GM12878 (cell line): Measurements from ENCODE around the gene VASP. TPM values are rescaled to one million over a fixed set of nuclear protein-coding genes. Genes with fewer than 3 reads are reported as not detected.
A peak's percentile ranks its signal among the peaks of the same experiment; 100 is the strongest.

Experiments used
- BHLHE40 ChIP-seq, 2 experiments: fragments of 450-650 bp in 1 of 2; IDR thresholded peaks; 2 replicates each; pipeline ENCODE4 v1.6.1; 2011 to 2017; ENCODE audit warnings: low read depth in 2 of 2, borderline replicate concordance in 1 of 2, improper control_type of control experiment in 1 of 2, low read length in 1 of 2, mild to moderate bottlenecking in 1 of 2
- E4F1 ChIP-seq: fragments of 450-650 bp; IDR thresholded peaks from 2 replicates; pipeline ENCODE4 v1.6.1; 2018; ENCODE audit warnings: borderline replicate concordance, mild to moderate bottlenecking; ENCODE audit not compliant: partially characterized antibody
- HCFC1 ChIP-seq: fragments of 150-350 bp; IDR thresholded peaks from 2 replicates; pipeline ENCODE4 v1.6.1; 2014; ENCODE audit warnings: low read length
- HSF1 ChIP-seq: fragments of 150-350 bp; IDR thresholded peaks from 2 replicates; pipeline ENCODE4 v1.6.1; 2014; ENCODE audit warnings: mild to moderate bottlenecking, low read depth, low read length
- JUNB ChIP-seq: IDR thresholded peaks from 2 replicates; pipeline ENCODE4 v1.6.1; 2016; ENCODE audit warnings: antibody characterized with exemption, mild to moderate bottlenecking
- MAX ChIP-seq: IDR thresholded peaks from 2 replicates; pipeline ENCODE4 v1.6.1; 2012; ENCODE audit warnings: low read depth, low read length, improper control_type of control experiment
- MLLT1 ChIP-seq: fragments of 450-650 bp; IDR thresholded peaks from 2 replicates; pipeline ENCODE4 v1.6.1; 2016; ENCODE audit warnings: mild to moderate bottlenecking
- MTA2 ChIP-seq: fragments of 450-650 bp; IDR thresholded peaks from 2 replicates; pipeline ENCODE4 v1.6.1; 2016; ENCODE audit warnings: low read depth, mild to moderate bottlenecking, moderate library complexity
- NR2C1 ChIP-seq: fragments of 450-650 bp; IDR thresholded peaks from 2 replicates; pipeline ENCODE4 v1.6.1; 2017; ENCODE audit warnings: antibody characterized with exemption, mild to moderate bottlenecking, moderate library complexity
- POLR2A ChIP-seq: IDR thresholded peaks from 2 replicates; pipeline ENCODE4 v1.6.1; 2011; ENCODE audit warnings: low read depth, mild to moderate bottlenecking, low read length
- POLR2AphosphoS2 ChIP-seq: IDR thresholded peaks from 2 replicates; pipeline ENCODE4 v1.6.1; 2011; ENCODE audit warnings: low read depth, mild to moderate bottlenecking, low read length, improper control_type of control experiment, moderate library complexity
- PRDM15 ChIP-seq: fragments of 450-650 bp; formaldehyde crosslinking; IDR thresholded peaks from 2 replicates; pipeline ENCODE4 v1.4.0; 2020; ENCODE audit warnings: mild to moderate bottlenecking, moderate library complexity
- RFX5 ChIP-seq: IDR thresholded peaks from 2 replicates; pipeline ENCODE4 v1.6.1; 2011; ENCODE audit warnings: low read depth, low read length, improper control_type of control experiment
- SMAD1 ChIP-seq: fragments of 450-650 bp; IDR thresholded peaks from 2 replicates; pipeline ENCODE4 v1.6.1; 2018; ENCODE audit warnings: mild to moderate bottlenecking, low read depth; ENCODE audit not compliant: partially characterized antibody
- SREBF2 ChIP-seq: IDR thresholded peaks from 2 replicates; pipeline ENCODE4 v1.6.1; 2012; ENCODE audit warnings: mild to moderate bottlenecking, low read length
- ZBTB33 ChIP-seq: fragments of 450-650 bp; IDR thresholded peaks from 2 replicates; pipeline ENCODE4 v1.6.1; 2017; ENCODE audit warnings: mild to moderate bottlenecking
- ZNF207 ChIP-seq: fragments of 450-650 bp; IDR thresholded peaks from 2 replicates; pipeline ENCODE4 v1.6.1; 2014; ENCODE audit warnings: antibody characterized with exemption, mild to moderate bottlenecking, borderline replicate concordance
- polyA plus RNA-seq, 11 experiments: library from polyadenylated mRNA; depleted of rRNA in 4 of 11; unstranded in 6 of 11; stranded (reverse) in 5 of 11; fragments of >200 nt; fragmentation: Nextera tagmentation in 4 of 11; fragmentation: Illumina TruSeq in 1 of 11; extraction: Ambion mirVana in 4 of 11; extraction: Trizol in 1 of 11; gene quantifications; 1 replicate in 1 of 11; 2 replicates in 10 of 11; pipeline versions ENCODE4 v1.2.1 to v1.2.3, GENCODE V29; 2011 to 2016; ENCODE audit warnings: inconsistent platforms in 2 of 11, missing spikeins in 2 of 11, low read depth in 1 of 11
- total RNA-seq, 4 experiments: library from RNA; depleted of rRNA in 3 of 4; stranded (reverse); fragments of >200 nt in 3 of 4; fragmentation: Illumina TruSeq in 1 of 4; extraction: Trizol in 1 of 4; gene quantifications; 2 replicates each; pipeline versions ENCODE4 v1.2.1 to v1.2.3, GENCODE V29; 2013 to 2021

VASP gene
- total and polyA plus RNA-seq, 10 of the 15 experiments (the other 5 are each of a cell fraction or from before 2014, with no cell fraction given), result 19.5 to 298 (median 84.8) TPM

GRCh38 chr19:45469132-45469944 is 37.9 kb upstream of the VASP start (continued):
- peak; percentile 90 for TF ChIP-seq RFX5
- TF ChIP-seq ZBTB33, result 0 out of 2 replicates have a peak, but pooled peaks have one; percentile 56
- TF ChIP-seq NR2C1, result no peak
- peak; percentile 54; the same call in 1 of the 2 replicates for TF ChIP-seq ZNF207
- TF ChIP-seq SMAD1, result peak; percentile 72
- TF ChIP-seq POLR2AphosphoS2, result peak; percentile 31; the same call in 1 of the 2 replicates
- TF ChIP-seq BHLHE40 (IDR thresholded peaks at IDR 0.05; ENCODE audit: borderline replicate concordance in 1 of 2, low read depth in 2 of 2, low read length in 1 of 2), result peak; percentile 74 to 97
- TF ChIP-seq MAX, result peak; percentile 71; the same call in 1 of the 2 replicates
- no peak for TF ChIP-seq JUNB
- no peak for TF ChIP-seq SREBF2
- TF ChIP-seq MLLT1, result peak; percentile 84
- TF ChIP-seq HCFC1, result peak; percentile 12; the same call in 1 of the 2 replicates
- no peak for TF ChIP-seq PRDM15 (CRISPR knock-in tag)
- no peak for TF ChIP-seq MTA2
- TF ChIP-seq E4F1, result peak; percentile 26
- peak; percentile 79 for TF ChIP-seq POLR2A
- no peak for TF ChIP-seq HSF1
